Measurements from ENCODE around the gene OAS3.

DNA sequence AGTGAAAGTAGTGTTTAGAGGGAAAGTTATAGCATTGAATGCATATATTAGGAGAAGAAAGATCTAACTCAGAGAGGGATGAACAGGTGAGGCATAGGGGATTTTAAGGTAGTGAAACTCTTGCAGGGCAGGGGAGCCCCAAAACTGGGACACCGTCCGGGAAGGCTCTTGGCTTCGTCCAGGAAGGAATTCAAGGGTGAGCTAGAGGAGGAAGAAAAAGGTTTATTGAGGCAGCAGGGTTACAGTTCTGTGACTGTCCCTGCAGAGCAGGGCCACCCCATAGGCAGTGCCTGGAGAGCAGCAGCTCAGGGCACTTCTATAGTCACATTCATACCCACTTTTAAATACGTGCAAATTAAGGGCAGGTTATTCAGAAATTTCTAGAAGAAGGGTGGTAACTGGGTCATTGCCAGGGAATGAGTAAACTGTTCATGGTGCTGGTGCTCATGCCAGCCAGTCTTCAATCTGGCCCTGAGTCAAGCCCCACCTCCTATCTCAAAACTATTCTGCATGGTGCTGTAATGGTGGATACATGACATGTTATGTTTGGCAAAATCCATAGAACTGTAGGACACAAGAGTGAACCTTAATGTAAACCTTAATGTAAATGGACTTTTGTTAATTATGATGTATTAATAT, 32.7 kb upstream of the OAS3 start:
- no peak for TF ChIP-seq POLR2AphosphoS5 (IDR thresholded peaks at IDR 0.05)
- TF ChIP-seq, protein P1, sequence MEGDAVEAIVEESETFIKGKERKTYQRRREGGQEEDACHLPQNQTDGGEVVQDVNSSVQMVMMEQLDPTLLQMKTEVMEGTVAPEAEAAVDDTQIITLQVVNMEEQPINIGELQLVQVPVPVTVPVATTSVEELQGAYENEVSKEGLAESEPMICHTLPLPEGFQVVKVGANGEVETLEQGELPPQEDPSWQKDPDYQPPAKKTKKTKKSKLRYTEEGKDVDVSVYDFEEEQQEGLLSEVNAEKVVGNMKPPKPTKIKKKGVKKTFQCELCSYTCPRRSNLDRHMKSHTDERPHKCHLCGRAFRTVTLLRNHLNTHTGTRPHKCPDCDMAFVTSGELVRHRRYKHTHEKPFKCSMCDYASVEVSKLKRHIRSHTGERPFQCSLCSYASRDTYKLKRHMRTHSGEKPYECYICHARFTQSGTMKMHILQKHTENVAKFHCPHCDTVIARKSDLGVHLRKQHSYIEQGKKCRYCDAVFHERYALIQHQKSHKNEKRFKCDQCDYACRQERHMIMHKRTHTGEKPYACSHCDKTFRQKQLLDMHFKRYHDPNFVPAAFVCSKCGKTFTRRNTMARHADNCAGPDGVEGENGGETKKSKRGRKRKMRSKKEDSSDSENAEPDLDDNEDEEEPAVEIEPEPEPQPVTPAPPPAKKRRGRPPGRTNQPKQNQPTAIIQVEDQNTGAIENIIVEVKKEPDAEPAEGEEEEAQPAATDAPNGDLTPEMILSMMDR (IDR thresholded peaks at IDR 0.05), result no peak
- no peak for TF ChIP-seq POLR2A (IDR thresholded peaks at IDR 0.05)

Data from suprapubic skin (tissue), 4 donors.